Activated naive CD8-positive, alpha-beta T cell treated with anti-CD3 and anti-CD28 coated beads, Interleukin-2, amount 50 U/mL, for 24 hours (primary cell): ENCODE results near the gene MYMX.

Experiments used
- ATAC-seq: fragments of 150-1000 bp; cut with Tn5 transposase; one replicate; pipeline ENCODE4 v1.10.0; 2021
- DNase-seq: peaks from one replicate; pipeline ENCODE4 v3.0.0; 2021
- H3K27ac Mint-ChIP-seq: one replicate; pipeline ENCODE4 v1.8.0; 2021; ENCODE audit warnings: mild to moderate bottlenecking, mixed read lengths
- H3K27me3 Mint-ChIP-seq: one replicate; pipeline ENCODE4 v1.8.0; 2021; ENCODE audit warnings: mixed read lengths
- H3K36me3 Mint-ChIP-seq: one replicate; pipeline ENCODE4 v1.8.0; 2021; ENCODE audit warnings: low read depth, mixed read lengths
- H3K4me1 Mint-ChIP-seq: one replicate; pipeline ENCODE4 v1.8.0; 2021; ENCODE audit warnings: mixed read lengths
- H3K4me3 Mint-ChIP-seq: one replicate; pipeline ENCODE4 v1.8.0; 2021; ENCODE audit warnings: mild to moderate bottlenecking, moderate library complexity, mixed read lengths
- H3K9me3 Mint-ChIP-seq: one replicate; pipeline ENCODE4 v1.8.0; 2021; ENCODE audit warnings: mixed read lengths

MYMX gene

DNA sequence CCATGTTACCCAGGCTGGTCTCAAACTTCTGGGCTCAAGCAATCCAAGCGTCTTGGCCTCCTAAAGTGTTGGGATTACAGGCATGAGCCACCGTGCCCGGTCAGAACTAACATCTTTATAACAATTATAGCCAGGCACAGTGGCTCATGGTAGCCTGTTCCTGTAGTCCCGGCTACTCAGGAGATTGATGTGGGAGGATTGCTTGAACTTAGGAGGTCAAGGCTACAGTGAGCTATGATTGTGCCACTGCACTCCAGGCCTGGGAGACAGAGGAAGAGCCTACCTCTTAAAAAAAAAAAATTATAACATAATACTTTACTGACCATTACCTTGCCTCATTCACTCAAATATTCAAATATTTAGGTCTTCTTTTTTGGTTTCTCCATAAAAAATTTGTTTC lies 16.8 kb upstream of the MYMX start:
- H3K27me3 Mint-ChIP-seq = peaks cover 2% of the 10 kb centered on the region
- no peaks in the 10 kb centered on the region for H3K36me3 Mint-ChIP-seq
- no peaks in the 10 kb centered on the region for H3K9me3 Mint-ChIP-seq
- H3K4me1 Mint-ChIP-seq = no peaks in the 10 kb centered on the region
- H3K4me3 Mint-ChIP-seq = no peak overlapping the region
- no peak overlapping the region for H3K27ac Mint-ChIP-seq
- no peak for ATAC-seq
- no peak for DNase-seq

- Mint-ChIP-seq H3K27ac (no peak overlapping the region), H3K4me3 (no peak overlapping the region), H3K4me1 (no peaks in the 10 kb centered on the region), H3K27me3 (peaks cover 2% of the 10 kb centered on the region), H3K36me3 (no peaks in the 10 kb centered on the region), H3K9me3 (no peaks in the 10 kb centered on the region)
- DNase-seq (no peak), ATAC-seq (no peak)
Observed at GRCh38 chr6:44201200-44201599, 15.5 kb upstream of the MYMX start.

- Mint-ChIP-seq H3K9me3 (no peaks in the 10 kb centered on the region), H3K36me3 (no peaks in the 10 kb centered on the region), H3K4me1 (no peaks in the 10 kb centered on the region), H3K27ac (no peak overlapping the region), H3K27me3 (peaks cover 2% of the 10 kb centered on the region), H3K4me3 (no peak overlapping the region)
- ATAC-seq (no peak), DNase-seq (no peak)
Observed at GRCh38 chr6:44201638-44202303, 15.0 kb upstream of the MYMX start.

DNA sequence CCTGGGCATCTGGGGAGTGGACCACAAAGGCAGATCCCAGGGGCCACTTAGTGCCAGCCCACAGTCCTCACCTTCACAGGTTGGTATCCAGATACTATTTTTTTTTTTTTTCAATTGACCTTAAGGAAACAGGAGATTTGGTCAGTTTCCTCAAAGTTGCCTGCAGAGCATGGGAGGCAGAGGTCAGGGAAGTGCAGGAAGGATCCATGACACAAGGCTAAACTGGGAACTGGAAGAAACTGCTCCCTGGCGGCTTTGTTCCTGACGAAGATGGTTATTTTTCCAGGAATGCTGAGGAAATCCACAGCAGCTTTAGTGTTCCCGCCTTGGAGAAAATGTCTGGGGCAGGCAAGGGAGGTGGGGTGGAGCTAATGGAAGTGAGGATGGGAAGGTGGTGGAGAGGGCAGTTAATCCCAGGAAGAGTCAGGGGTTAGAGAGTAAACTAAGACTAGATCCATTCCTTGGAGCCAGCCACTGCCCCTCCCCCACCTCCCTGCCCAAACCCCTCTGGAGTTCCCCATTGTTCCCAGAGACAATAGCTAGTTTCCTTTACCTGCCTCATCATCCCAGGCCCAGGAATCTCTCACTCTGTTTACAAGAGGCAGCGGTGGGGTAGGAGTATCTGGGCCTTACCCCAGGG lies 14.3 kb upstream of the MYMX start:
- no peaks in the 10 kb centered on the region for H3K36me3 Mint-ChIP-seq
- no peak overlapping the region for H3K4me3 Mint-ChIP-seq
- H3K9me3 Mint-ChIP-seq = no peaks in the 10 kb centered on the region
- no peaks in the 10 kb centered on the region for H3K4me1 Mint-ChIP-seq
- no peak overlapping the region for H3K27ac Mint-ChIP-seq
- DNase-seq = no peak
- H3K27me3 Mint-ChIP-seq = peaks cover 2% of the 10 kb centered on the region
- ATAC-seq = no peak

DNA sequence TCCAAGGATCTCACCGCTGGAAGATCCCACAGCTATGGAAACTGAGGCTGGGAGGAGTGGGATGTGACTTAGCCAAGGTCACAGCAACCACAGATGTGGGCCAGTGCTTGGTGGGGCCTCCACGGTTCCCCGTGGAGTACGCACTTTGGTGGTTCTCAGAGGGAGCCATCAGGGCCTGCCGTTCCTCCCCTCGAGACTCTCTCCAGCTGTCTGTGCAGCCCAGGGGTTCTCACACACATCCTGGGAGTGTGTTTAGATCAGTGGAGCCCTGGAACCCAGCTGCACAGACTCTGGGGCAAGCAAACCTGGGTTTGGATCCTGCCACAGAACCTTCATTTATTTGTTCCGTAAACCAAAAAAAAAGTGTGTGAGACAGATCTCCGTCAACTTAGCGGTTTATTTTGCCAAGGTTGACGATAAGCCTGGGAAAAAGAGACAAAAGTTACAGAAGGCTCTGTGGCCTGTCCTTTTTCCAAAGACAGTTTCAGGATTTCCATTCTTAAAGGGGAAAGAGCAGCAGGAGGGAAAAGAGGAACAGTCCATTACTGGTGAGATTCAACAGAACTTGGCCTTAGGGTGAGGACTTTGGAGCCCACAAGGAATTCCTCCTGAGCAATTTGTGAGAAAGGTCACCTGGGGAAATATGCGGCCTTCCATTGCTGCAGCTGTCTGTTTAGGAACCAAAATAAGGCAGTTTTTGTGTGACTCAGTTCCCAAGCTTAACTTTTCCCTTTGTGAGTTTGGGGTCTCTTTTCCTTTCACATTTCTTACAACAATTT lies 13.6 kb upstream of the MYMX start:
- no peaks in the 10 kb centered on the region for H3K9me3 Mint-ChIP-seq
- peaks cover 2% of the 10 kb centered on the region for H3K27me3 Mint-ChIP-seq
- no peaks in the 10 kb centered on the region for H3K4me1 Mint-ChIP-seq
- no peaks in the 10 kb centered on the region for H3K36me3 Mint-ChIP-seq
- no peak for DNase-seq
- no peak overlapping the region for H3K27ac Mint-ChIP-seq
- no peak overlapping the region for H3K4me3 Mint-ChIP-seq
- ATAC-seq = no peak

- no peaks in the 10 kb centered on the region for H3K9me3 Mint-ChIP-seq
- no peak overlapping the region for H3K27ac Mint-ChIP-seq
- no peak for ATAC-seq
Observed at GRCh38 chr6:44203955-44204354, 12.8 kb upstream of the MYMX start.

DNA sequence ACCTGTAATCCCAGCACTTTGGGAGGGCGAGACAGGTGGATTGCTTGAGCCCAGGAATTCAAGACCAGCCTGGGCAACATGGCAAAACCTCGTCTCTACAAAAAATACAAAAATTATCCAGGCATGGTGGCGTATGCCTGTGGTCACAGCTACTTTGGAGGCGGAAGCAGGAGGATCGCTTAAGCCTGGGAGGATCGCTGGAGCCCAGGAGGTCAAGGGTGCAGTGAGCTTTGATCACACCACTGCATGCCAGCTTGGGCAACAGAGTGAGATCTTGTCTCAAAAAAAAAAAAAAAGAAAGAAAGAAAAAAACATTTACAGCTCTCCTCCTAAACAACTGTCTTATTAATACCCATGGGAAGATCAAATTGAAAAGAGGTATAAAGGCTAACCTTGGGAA lies 8.8 kb upstream of the MYMX start:
- Mint-ChIP-seq H3K4me1 (no peaks in the 10 kb centered on the region), H3K27me3 (peaks cover 2% of the 10 kb centered on the region), H3K4me3 (no peak overlapping the region), H3K36me3 (no peaks in the 10 kb centered on the region), H3K27ac (no peak overlapping the region), H3K9me3 (no peaks in the 10 kb centered on the region)
- DNase-seq (no peak), ATAC-seq (no peak)

More at GRCh38 chr6:44203955-44204354, 12.8 kb upstream of the MYMX start:
- Mint-ChIP-seq H3K27me3 (peaks cover 2% of the 10 kb centered on the region), H3K4me1 (no peaks in the 10 kb centered on the region), H3K36me3 (no peaks in the 10 kb centered on the region), H3K4me3 (no peak overlapping the region)
- no peak for DNase-seq

DNA sequence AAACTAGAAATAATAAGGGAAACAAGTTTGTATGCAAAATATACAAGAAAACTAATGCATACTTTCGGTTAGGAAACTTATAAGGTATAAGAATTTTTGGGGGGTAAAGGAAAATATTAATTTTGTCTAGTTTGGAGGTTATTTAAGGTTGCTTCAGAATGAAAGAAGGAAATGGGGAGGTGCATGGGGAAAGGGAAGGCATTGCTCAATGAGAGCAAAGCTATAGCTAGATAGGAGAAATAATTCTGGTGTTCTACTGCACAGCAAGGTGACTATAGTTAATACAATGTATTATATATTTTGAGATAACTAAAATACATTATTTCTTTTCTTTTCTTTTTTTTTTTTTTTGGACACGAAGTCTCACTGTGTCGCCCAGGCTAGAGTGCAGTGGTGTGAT lies 5.4 kb upstream of the MYMX start:
- no peak for DNase-seq
- no peak overlapping the region for H3K27ac Mint-ChIP-seq

DNA sequence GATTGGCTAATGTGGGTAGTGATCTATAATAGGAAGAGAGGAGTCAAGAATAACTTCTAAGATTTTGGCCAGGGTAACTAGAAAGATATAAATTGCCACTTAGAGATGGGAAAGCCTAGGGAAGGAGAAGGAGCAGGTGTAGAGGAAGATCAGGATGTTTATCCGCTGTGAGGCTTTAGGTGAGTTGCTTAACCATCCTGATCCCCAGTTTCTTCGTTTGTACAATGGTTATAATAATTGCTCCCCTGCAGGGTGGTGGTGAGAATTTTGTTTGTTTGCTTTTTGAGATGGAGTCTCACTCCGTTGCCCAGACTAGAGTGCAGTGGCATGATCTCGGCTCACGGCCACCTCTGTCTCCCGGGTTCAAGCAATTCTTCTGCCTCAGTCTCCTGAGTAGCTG lies 2.4 kb upstream of the MYMX start:
- H3K27me3 Mint-ChIP-seq = peaks cover 6% of the 10 kb centered on the region
- H3K4me1 Mint-ChIP-seq = peaks cover 11% of the 10 kb centered on the region
- H3K9me3 Mint-ChIP-seq = no peaks in the 10 kb centered on the region
- H3K4me3 Mint-ChIP-seq = no peak overlapping the region
- no peaks in the 10 kb centered on the region for H3K36me3 Mint-ChIP-seq
- H3K27ac Mint-ChIP-seq = no peak overlapping the region
- DNase-seq (no peak), ATAC-seq (no peak)

More for the DNA sequence above, 5.4 kb upstream of the MYMX start:
- no peak overlapping the region for H3K4me3 Mint-ChIP-seq
- no peaks in the 10 kb centered on the region for H3K36me3 Mint-ChIP-seq
- ATAC-seq = no peak
- peaks cover 2% of the 10 kb centered on the region for H3K27me3 Mint-ChIP-seq
- H3K9me3 Mint-ChIP-seq = no peaks in the 10 kb centered on the region
- H3K4me1 Mint-ChIP-seq = no peaks in the 10 kb centered on the region

GRCh38 chr6:44217332-44218143 lies 812 bp downstream of the MYMX start:
- no peaks in the 10 kb centered on the region for H3K36me3 Mint-ChIP-seq
- no peak for DNase-seq
- no peak overlapping the region for H3K4me3 Mint-ChIP-seq
- H3K4me1 Mint-ChIP-seq = peaks cover 33% of the 10 kb centered on the region
- peaks cover 9% of the 10 kb centered on the region for H3K27me3 Mint-ChIP-seq
- H3K9me3 Mint-ChIP-seq = no peaks in the 10 kb centered on the region
- ATAC-seq = no peak
- H3K27ac Mint-ChIP-seq = no peak overlapping the region

DNA sequence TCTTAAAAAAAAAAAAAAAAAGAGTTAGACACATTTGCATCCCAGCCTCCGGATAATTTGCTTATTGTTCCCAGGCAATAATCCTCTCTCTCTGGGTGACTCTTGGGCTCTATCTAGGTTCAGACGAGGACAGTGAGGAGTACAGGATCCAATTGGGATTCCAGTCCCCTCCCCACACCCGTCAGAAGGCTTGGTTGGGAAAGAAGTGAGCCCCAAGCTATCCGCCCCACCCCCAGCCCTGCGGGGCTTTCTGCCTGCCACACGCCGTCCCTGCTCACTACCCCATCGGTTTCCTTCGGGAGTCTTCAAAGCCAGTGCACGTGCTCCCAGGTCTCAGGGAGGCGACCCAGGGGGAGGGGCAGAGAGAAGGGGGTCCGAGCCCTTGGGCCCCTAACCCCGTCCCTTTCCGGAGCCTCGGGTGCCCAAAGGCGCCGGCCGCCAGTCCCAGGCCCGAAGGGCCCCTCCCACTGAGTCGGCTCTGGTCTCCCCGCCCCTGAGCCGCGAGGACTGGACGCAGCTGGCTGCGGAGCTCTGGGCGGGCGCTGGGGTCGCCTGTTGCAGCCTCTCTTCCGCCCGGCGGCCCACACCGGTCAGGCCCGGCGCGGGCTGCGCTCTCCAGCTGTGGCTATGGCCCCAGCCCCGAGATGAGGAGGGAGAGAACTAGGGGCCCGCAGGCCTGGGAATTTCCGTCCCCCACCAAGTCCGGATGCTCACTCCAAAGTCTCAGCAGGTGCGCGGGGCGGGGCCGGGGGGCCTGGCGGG lies 2.5 kb downstream of the MYMX start:
- H3K27ac Mint-ChIP-seq = no peak overlapping the region
- peak; percentile 37 for DNase-seq
- peak overlapping the region; percentile 24 for H3K4me3 Mint-ChIP-seq
- peak; percentile 3 for ATAC-seq
- H3K9me3 Mint-ChIP-seq = no peaks in the 10 kb centered on the region
- H3K27me3 Mint-ChIP-seq = peaks cover 9% of the 10 kb centered on the region
- peaks cover under 1% of the 10 kb centered on the region for H3K36me3 Mint-ChIP-seq
- H3K4me1 Mint-ChIP-seq = peaks cover 40% of the 10 kb centered on the region

DNA sequence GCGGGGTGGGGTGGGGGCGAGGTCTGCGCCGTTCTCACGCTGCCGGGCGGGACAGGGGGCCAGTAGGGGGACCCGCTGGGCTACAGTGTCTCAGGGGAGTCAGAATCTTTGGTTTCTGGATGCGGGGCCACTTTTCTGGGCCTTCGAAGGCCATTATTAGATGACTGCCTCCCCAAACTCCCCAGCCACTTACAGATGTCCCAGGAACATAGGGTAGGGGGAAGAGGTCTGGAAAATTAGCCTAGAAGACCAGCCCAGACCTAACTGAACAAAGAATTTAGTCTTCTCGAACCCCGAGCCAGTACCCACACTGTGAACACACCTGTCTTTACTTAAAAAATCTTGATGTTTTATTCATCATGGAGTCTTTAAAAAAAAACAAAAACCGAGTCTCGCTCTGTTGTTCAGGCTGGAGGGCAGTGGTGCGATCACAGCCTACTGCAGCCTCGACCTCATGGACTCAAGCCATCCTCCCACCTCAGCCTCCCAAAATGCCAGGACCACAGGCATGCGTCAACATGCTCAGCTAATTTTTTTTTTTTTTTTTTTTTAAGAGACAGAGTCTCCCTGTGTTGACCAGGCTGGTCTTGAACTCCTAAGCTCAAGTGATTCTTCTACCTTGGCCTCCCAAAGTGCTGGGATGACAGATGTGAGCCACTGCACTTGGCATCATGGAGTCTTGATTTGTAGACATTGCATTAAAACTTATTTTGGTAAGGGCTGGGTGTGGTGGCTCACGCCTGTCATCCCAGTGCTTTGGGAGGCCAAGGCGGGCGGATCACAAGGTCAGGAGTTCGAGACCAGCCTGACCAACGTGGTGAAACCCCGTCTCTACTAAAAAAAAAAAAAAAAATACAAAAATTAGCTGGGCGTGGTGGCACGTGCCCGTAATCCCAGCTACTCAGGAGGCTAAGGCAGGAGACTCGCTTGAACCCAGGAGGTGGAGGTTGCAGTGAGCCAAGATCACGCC lies 3.4 kb downstream of the MYMX start:
- peak overlapping the region; percentile 36 for H3K4me3 Mint-ChIP-seq
- no peak overlapping the region for H3K27ac Mint-ChIP-seq
- peaks cover 49% of the 10 kb centered on the region for H3K4me1 Mint-ChIP-seq
- peaks cover 9% of the 10 kb centered on the region for H3K27me3 Mint-ChIP-seq
- H3K9me3 Mint-ChIP-seq = no peaks in the 10 kb centered on the region
- ATAC-seq (no peak), DNase-seq (no peak)
- peaks cover 9% of the 10 kb centered on the region for H3K36me3 Mint-ChIP-seq

GRCh38 chr6:44220913-44221290 lies 4.2 kb downstream of the MYMX start:
- peak overlapping the region; percentile 15 for H3K27ac Mint-ChIP-seq
- DNase-seq = no peak
- no peak for ATAC-seq
- no peaks in the 10 kb centered on the region for H3K9me3 Mint-ChIP-seq
- peaks cover 54% of the 10 kb centered on the region for H3K4me1 Mint-ChIP-seq
- H3K36me3 Mint-ChIP-seq = peaks cover 11% of the 10 kb centered on the region
- peaks cover 9% of the 10 kb centered on the region for H3K27me3 Mint-ChIP-seq
- no peak overlapping the region for H3K4me3 Mint-ChIP-seq
